Liver (tissue), 3 donors: ENCODE data around the gene NLRP9.

Experiments
- ATF3 ChIP-seq: IDR thresholded peaks from 2 replicates; pipeline ENCODE4 v1.6.1; 2016; ENCODE audit warnings: antibody characterized with exemption
- GABPA ChIP-seq, 2 donors: IDR thresholded peaks in 1 of 2; conservative IDR thresholded peaks in 1 of 2; 2 replicates each; pipeline ENCODE4 v1.6.1; 2016; ENCODE audit warnings: antibody characterized with exemption in 2 of 2, mild to moderate bottlenecking in 1 of 2, moderate library complexity in 1 of 2
- JUND ChIP-seq, 2 donors: IDR thresholded peaks; 2 replicates each; pipeline ENCODE4 v1.6.1; 2016; ENCODE audit warnings: antibody characterized with exemption in 2 of 2
- RAD21 ChIP-seq, 2 donors: IDR thresholded peaks; 2 replicates each; pipeline ENCODE4 v1.6.1; 2016; ENCODE audit warnings: antibody characterized with exemption in 2 of 2, mild to moderate bottlenecking in 2 of 2
- RXRA ChIP-seq, 2 donors: IDR thresholded peaks; 2 replicates each; pipeline ENCODE4 v1.6.1; 2017 to 2018; ENCODE audit warnings: antibody characterized with exemption in 2 of 2, mild to moderate bottlenecking in 1 of 2
- SP1 ChIP-seq: IDR thresholded peaks from 2 replicates; pipeline ENCODE4 v1.6.1; 2018; ENCODE audit warnings: antibody characterized with exemption, mild to moderate bottlenecking
- TAF1 ChIP-seq: conservative IDR thresholded peaks from 2 replicates; pipeline ENCODE4 v1.6.1; 2016; ENCODE audit warnings: antibody characterized with exemption, mild to moderate bottlenecking
- YY1 ChIP-seq: IDR thresholded peaks from 2 replicates; pipeline ENCODE4 v1.6.1; 2016; ENCODE audit warnings: antibody characterized with exemption, mild to moderate bottlenecking
- TF ChIP-seq, protein P1 (sequence below): fragments of 150-350 bp; IDR thresholded peaks from 2 replicates; pipeline ENCODE4 v1.5.1; 2017; ENCODE audit warnings: improper control_type of control experiment, low read depth, low read length; ENCODE audit not compliant: missing input control
- TF ChIP-seq, protein P2 (sequence below): IDR thresholded peaks from 2 replicates; pipeline ENCODE4 v1.6.1; 2016; ENCODE audit warnings: antibody characterized with exemption
- TF ChIP-seq, protein P3 (sequence below): IDR thresholded peaks from 2 replicates; pipeline ENCODE4 v1.6.1; 2016; ENCODE audit warnings: antibody characterized with exemption
- donor health status: healthy.
- donor health status: healthy.

DNA sequence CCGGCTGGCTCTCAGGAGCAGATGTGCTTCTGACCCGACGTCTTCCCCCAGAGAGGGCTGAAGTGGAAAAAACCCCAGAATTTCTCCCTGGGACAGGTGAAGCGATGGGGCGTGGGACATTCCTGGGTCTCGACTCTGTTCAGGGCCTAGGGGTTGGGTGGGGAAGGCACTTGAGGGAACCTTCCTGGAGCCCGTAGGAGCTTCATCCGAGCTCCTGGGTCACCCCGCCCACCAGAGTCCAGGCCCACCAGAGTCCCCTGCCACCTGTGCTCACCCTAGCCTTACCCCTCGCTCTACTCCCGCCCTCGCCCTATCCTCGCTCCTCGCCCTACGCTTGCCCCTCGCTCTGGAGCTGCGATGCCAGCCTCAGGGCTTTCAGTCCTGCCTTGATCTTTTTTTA is 39.9 kb downstream of the NLRP9 start:
- TF ChIP-seq SP1: no peak
- TF ChIP-seq, protein P1, sequence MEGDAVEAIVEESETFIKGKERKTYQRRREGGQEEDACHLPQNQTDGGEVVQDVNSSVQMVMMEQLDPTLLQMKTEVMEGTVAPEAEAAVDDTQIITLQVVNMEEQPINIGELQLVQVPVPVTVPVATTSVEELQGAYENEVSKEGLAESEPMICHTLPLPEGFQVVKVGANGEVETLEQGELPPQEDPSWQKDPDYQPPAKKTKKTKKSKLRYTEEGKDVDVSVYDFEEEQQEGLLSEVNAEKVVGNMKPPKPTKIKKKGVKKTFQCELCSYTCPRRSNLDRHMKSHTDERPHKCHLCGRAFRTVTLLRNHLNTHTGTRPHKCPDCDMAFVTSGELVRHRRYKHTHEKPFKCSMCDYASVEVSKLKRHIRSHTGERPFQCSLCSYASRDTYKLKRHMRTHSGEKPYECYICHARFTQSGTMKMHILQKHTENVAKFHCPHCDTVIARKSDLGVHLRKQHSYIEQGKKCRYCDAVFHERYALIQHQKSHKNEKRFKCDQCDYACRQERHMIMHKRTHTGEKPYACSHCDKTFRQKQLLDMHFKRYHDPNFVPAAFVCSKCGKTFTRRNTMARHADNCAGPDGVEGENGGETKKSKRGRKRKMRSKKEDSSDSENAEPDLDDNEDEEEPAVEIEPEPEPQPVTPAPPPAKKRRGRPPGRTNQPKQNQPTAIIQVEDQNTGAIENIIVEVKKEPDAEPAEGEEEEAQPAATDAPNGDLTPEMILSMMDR: no peak
- no peak for TF ChIP-seq RAD21 (IDR thresholded peaks at IDR 0.05)
- no peak for TF ChIP-seq GABPA (IDR thresholded peaks at IDR 0.05 in 1 of 2, conservative IDR thresholded peaks at IDR 0.05 in 1 of 2)
- TF ChIP-seq JUND (IDR thresholded peaks at IDR 0.05): no peak
- TF ChIP-seq TAF1: no peak
- TF ChIP-seq, protein P2, sequence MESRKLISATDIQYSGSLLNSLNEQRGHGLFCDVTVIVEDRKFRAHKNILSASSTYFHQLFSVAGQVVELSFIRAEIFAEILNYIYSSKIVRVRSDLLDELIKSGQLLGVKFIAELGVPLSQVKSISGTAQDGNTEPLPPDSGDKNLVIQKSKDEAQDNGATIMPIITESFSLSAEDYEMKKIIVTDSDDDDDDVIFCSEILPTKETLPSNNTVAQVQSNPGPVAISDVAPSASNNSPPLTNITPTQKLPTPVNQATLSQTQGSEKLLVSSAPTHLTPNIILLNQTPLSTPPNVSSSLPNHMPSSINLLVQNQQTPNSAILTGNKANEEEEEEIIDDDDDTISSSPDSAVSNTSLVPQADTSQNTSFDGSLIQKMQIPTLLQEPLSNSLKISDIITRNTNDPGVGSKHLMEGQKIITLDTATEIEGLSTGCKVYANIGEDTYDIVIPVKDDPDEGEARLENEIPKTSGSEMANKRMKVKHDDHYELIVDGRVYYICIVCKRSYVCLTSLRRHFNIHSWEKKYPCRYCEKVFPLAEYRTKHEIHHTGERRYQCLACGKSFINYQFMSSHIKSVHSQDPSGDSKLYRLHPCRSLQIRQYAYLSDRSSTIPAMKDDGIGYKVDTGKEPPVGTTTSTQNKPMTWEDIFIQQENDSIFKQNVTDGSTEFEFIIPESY: no peak
- no peak for TF ChIP-seq ATF3
- no peak for TF ChIP-seq YY1
- TF ChIP-seq, protein P3, sequence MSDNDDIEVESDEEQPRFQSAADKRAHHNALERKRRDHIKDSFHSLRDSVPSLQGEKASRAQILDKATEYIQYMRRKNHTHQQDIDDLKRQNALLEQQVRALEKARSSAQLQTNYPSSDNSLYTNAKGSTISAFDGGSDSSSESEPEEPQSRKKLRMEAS: no peak
- TF ChIP-seq RXRA (IDR thresholded peaks at IDR 0.05): no peak
